HepG2 (cell line): ENCODE measurements around the gene C5orf58. TPM values are rescaled to one million over a fixed set of nuclear protein-coding genes. Genes with fewer than 3 reads are reported as not detected.

Source experiments
- ATAC-seq: fragments of 200-7000 bp; cut with Tn5 transposase; 3 replicates; pipeline ENCODE4 v1.9.1; 2020; ENCODE audit warnings: mild to moderate bottlenecking, moderate library complexity
- BruUV-seq: library from RNA; stranded (reverse); fragments of 400-500 nt; replicated peaks from 2 replicates; lab custom pipeline; 2021; lab: Mats Ljungman, UMichigan
- CTCF ChIA-PET: fragments of 300-600 bp; formaldehyde crosslinking; extraction: SDS; loops from one replicate; lab custom pipeline; 2021; ENCODE audit warnings: low total read pairs, inconsistent platforms, low intra/inter-chr PET ratio; lab: Yijun Ruan, JAX
- POLR2A ChIA-PET: fragments of 350-600 bp; sonication (Branson Sonifier 250); formaldehyde crosslinking; loops from one replicate; lab custom pipeline; 2020; ENCODE audit warnings: antibody characterized with exemption, inconsistent platforms; lab: Yijun Ruan, JAX
- DNase-seq: peaks from one replicate; pipeline ENCODE4 v3.0.0-alpha.2; 2015; ENCODE audit warnings: low spot score
- FAIRE-seq: peaks from 3 replicates; lab custom pipeline; 2011; peaks lifted over from hg19 to GRCh38; lab: Jason Lieb, UNC
- H2AFZ ChIP-seq: one replicate; pipeline ENCODE4 v1.6.1; 2011; ENCODE audit warnings: low read length, inconsistent platforms
- H3K27ac ChIP-seq: fragments of 300-600 bp; 3 replicates; pipeline ENCODE4 v1.8.0; 2011; ENCODE audit warnings: mixed run types, mild to moderate bottlenecking, mixed read lengths, low read length, inconsistent platforms; ENCODE audit not compliant: insufficient read depth; ENCODE audit errors: extremely low read length
- H3K27me3 ChIP-seq, 2 experiments: fragments of 200-600 bp in 1 of 2; 2 replicates in 1 of 2; 3 replicates in 1 of 2; pipeline versions ENCODE4 v1.6.0 to v1.8.0; 2011; ENCODE audit warnings: low read length in 2 of 2, mild to moderate bottlenecking in 2 of 2, moderate library complexity in 2 of 2, inconsistent platforms in 1 of 2; ENCODE audit not compliant: insufficient read depth in 2 of 2, control insufficient read depth in 1 of 2
- H3K36me3 ChIP-seq, 2 experiments: fragments of 200-600 bp in 1 of 2; replicated peaks in 1 of 2; 2 replicates in 1 of 2; 3 replicates in 1 of 2; pipeline versions ENCODE4 v1.5.1 to v1.8.0; 2011; ENCODE audit warnings: low read length in 2 of 2, inconsistent platforms in 1 of 2; ENCODE audit not compliant: insufficient read depth in 2 of 2, control insufficient read depth in 1 of 2
- H3K4me1 ChIP-seq: 2 replicates; pipeline ENCODE4 v1.5.1; 2012; ENCODE audit warnings: low read length, inconsistent platforms; ENCODE audit not compliant: insufficient read depth
- H3K4me2 ChIP-seq: 2 replicates; pipeline ENCODE4 v1.6.0; 2011; ENCODE audit warnings: low read depth, low read length, inconsistent platforms
- H3K4me3 ChIP-seq, 3 experiments: fragments of 200-600 bp in 1 of 3; sonication (generic), shearing (Covaris generic) in 1 of 3; replicated peaks in 1 of 3; 2 replicates each; pipeline ENCODE4 v1.5.1; 2011 to 2016; ENCODE audit warnings: low read length in 3 of 3, inconsistent platforms in 2 of 3, low read depth in 2 of 3, mild to moderate bottlenecking in 2 of 3, control low read depth in 1 of 3, mixed read lengths in 1 of 3; ENCODE audit not compliant: insufficient read depth in 1 of 3
- H3K79me2 ChIP-seq: one replicate; pipeline ENCODE4 v1.6.1; 2011; ENCODE audit warnings: low read length, inconsistent platforms; ENCODE audit not compliant: insufficient read depth
- H3K9ac ChIP-seq: 2 replicates; pipeline ENCODE4 v1.6.0; 2011; ENCODE audit warnings: mild to moderate bottlenecking, low read depth, low read length, inconsistent platforms; ENCODE audit not compliant: insufficient read depth
- H3K9me3 ChIP-seq: 2 replicates; pipeline ENCODE4 v1.5.1; 2012; ENCODE audit warnings: mild to moderate bottlenecking, low read length
- H4K20me1 ChIP-seq: 2 replicates; pipeline ENCODE4 v1.6.0; 2011; ENCODE audit warnings: inconsistent platforms, mild to moderate bottlenecking, low read length, moderate library complexity; ENCODE audit not compliant: insufficient read depth
- DMAP1 ChIP-seq: IDR thresholded peaks from 2 replicates; pipeline ENCODE4 v1.6.1; 2016
- GATAD1 ChIP-seq: IDR thresholded peaks from 2 replicates; pipeline ENCODE4 v1.6.1; 2016; ENCODE audit warnings: missing genetic modification reagents, missing compliant biosample characterization
- GLMP ChIP-seq: sonication (generic); formaldehyde crosslinking; IDR thresholded peaks from 2 replicates; pipeline ENCODE4 v1.9.0; 2021; ENCODE audit warnings: missing genetic modification reagents, mild to moderate bottlenecking, borderline replicate concordance
- HNRNPUL1 ChIP-seq: fragments of 200-400 bp; formaldehyde crosslinking; IDR thresholded peaks from 2 replicates; pipeline ENCODE4 v1.6.1; 2017; ENCODE audit warnings: low read depth, mild to moderate bottlenecking, low read length, moderate library complexity
- MLLT10 ChIP-seq: sonication (generic); formaldehyde crosslinking; IDR thresholded peaks from 2 replicates; pipeline ENCODE4 v1.4.0; 2020; ENCODE audit warnings: missing genetic modification reagents
- MZF1 ChIP-seq: sonication (generic); formaldehyde crosslinking; IDR thresholded peaks from 2 replicates; pipeline ENCODE4 v1.8.1; 2023; ENCODE audit warnings: mild to moderate bottlenecking, missing genetic modification reagents, borderline replicate concordance
- NFIC ChIP-seq: IDR thresholded peaks from 2 replicates; pipeline ENCODE4 v1.6.1; 2012; ENCODE audit warnings: mild to moderate bottlenecking, low read length, inconsistent platforms
- ONECUT2 ChIP-seq: sonication (generic); formaldehyde crosslinking; IDR thresholded peaks from 2 replicates; pipeline ENCODE4 v1.4.0; 2020; ENCODE audit warnings: missing genetic modification reagents
- PRPF4 ChIP-seq: fragments of 200-400 bp; formaldehyde crosslinking; IDR thresholded peaks from 2 replicates; pipeline ENCODE4 v1.6.1; 2016; ENCODE audit warnings: low read length, low read depth; ENCODE audit not compliant: poor library complexity, severe bottlenecking
- RFX1 ChIP-seq: fragments of 450-650 bp; IDR thresholded peaks from 2 replicates; pipeline ENCODE4 v1.6.1; 2017
- TEF ChIP-seq: sonication (generic); formaldehyde crosslinking; IDR thresholded peaks from 2 replicates; pipeline ENCODE4 v1.5.0; 2020; ENCODE audit warnings: missing genetic modification reagents
- WGBS: methylation state at CpG from one replicate; pipeline ENCODE4 v1.1.6; 2017; ENCODE audit warnings: low lambda C conversion rate; 5-methylcytosine and 5-hydroxymethylcytosine counted together
- in situ Hi-C: cut with HindIII; loops from 2 replicates; pipeline ENCODE4 v1.10.0; 2017; ENCODE audit warnings: low pct_unique_long_range_greater_than_20kb; ENCODE audit not compliant: extremely low pct_ligation_motif_present
- intact Hi-C: fragments of 100-400 bp; cut with micrococcal nuclease; formaldehyde crosslinking; loops from one replicate; pipeline ENCODE4 v1.10.0; 2022; ENCODE audit not compliant: unreplicated experiment
- polyA plus RNA-seq, 8 experiments: library from polyadenylated mRNA; depleted of rRNA in 3 of 8; stranded (reverse) in 7 of 8; unstranded in 1 of 8; fragments of >200 nt; fragmentation: Illumina TruSeq in 4 of 8; extraction: Trizol in 4 of 8; gene quantifications; 2 replicates each; pipeline versions ENCODE4 v1.2.1 to v1.2.3, GENCODE V29; 2011 to 2016; ENCODE audit warnings: low read depth in 4 of 8, missing spikeins in 1 of 8, mixed read lengths in 1 of 8; ENCODE audit not compliant: insufficient read depth in 1 of 8
- total RNA-seq, 5 experiments: library from RNA; depleted of rRNA; stranded (reverse); fragments of >200 nt; fragmentation: Illumina TruSeq; extraction: Trizol; gene quantifications; 2 replicates each; pipeline ENCODE4 v1.2.3, GENCODE V29; 2016; ENCODE audit warnings: low read depth in 1 of 5

The C5orf58 gene
- total and polyA plus RNA-seq, 2 of the 13 experiments (the other 11 are each of a cell fraction or from before 2014, with no cell fraction given) = not detected

- in situ Hi-C loops = no loop called here
- Histone ChIP-seq H3K36me3 (no peaks in the 10 kb centered on the region), H3K27ac (no peak overlapping the region), H3K27me3 (peaks cover 0 to 6% of the 10 kb centered on the region in 2 experiments; a peak in 1 of 5 replicates), H3K4me1 (no peaks in the 10 kb centered on the region), H3K9me3 (no peaks in the 10 kb centered on the region), H2AFZ (no peak overlapping the region), H3K9ac (no peak overlapping the region), H3K79me2 (no peaks in the 10 kb centered on the region), H4K20me1 (no peaks in the 10 kb centered on the region), H3K4me2 (no peak overlapping the region), H3K4me3 (no peak overlapping the region)
- 0% methylated on average over 1 of the region's 1 CpG for WGBS
- CTCF ChIA-PET = no interaction called here
- intact Hi-C loops = no loop called here
- no peak for TF ChIP-seq TEF (CRISPR knock-in tag)
- no peak for TF ChIP-seq NFIC
- TF ChIP-seq GATAD1 = no peak
- no peak for TF ChIP-seq PRPF4
- no peak for TF ChIP-seq RFX1
- no peak for TF ChIP-seq MLLT10 (CRISPR knock-in tag)
- no peak for TF ChIP-seq MZF1 (CRISPR knock-in tag)
- no peak for TF ChIP-seq GLMP (CRISPR knock-in tag)
- TF ChIP-seq ONECUT2 (CRISPR knock-in tag) = no peak
- TF ChIP-seq DMAP1 (CRISPR knock-in tag) = no peak
- no peak for TF ChIP-seq HNRNPUL1
- no peak for ATAC-seq
- FAIRE-seq = no peak
- no peak for DNase-seq
- POLR2A ChIA-PET = no interaction called here
- no TSS peak for BruUV-seq
Measured at GRCh38 chr5:170256571-170256970, 23.8 kb downstream of the C5orf58 start.
